ENCODE measurements around the gene C2CD5.
"Not testable (repeated sequence)": the region's sequence is repeated elsewhere in the genome, so short reads cannot be mapped to it uniquely, and the experiment has no call there.

C2CD5 gene

GRCh38 chr12:22461786-22462185 is 82.6 kb downstream of the C2CD5 start:
- no peaks in the 10 kb centered on the region for H3K27me3 ChIP-seq (ENCODE audit: control insufficient read depth in 2 of 2, insufficient read depth in 2 of 2, low read length in 2 of 2)
- H3K9me3 ChIP-seq (ENCODE audit: control insufficient read depth in 2 of 2, low read length in 2 of 2), result no peaks in the 10 kb centered on the region
- H3K4me3 ChIP-seq (ENCODE audit: low read length in 2 of 2), result no peak overlapping the region
- no peaks in the 10 kb centered on the region for H3K4me1 ChIP-seq (ENCODE audit: control insufficient read depth in 2 of 2, insufficient read depth in 2 of 2, low read length in 2 of 2)
- peaks cover 0 to 6% of the 10 kb centered on the region in 2 donors for H3K36me3 ChIP-seq (ENCODE audit: control insufficient read depth in 2 of 2, insufficient read depth in 2 of 2, low read length in 2 of 2)
- H3K9ac ChIP-seq (ENCODE audit: low read depth in 1 of 2, low read length in 2 of 2), result no peak overlapping the region
- no peak overlapping the region for H3K27ac ChIP-seq (ENCODE audit: low read depth in 2 of 2, low read length in 2 of 2)

- H3K36me3 ChIP-seq (ENCODE audit: control insufficient read depth in 2 of 2, insufficient read depth in 2 of 2, low read length in 2 of 2), result no peaks in the 10 kb centered on the region
- H3K9me3 ChIP-seq (ENCODE audit: control insufficient read depth in 2 of 2, low read length in 2 of 2), result no peaks in the 10 kb centered on the region
- no peak overlapping the region for H3K27ac ChIP-seq (ENCODE audit: low read depth in 2 of 2, low read length in 2 of 2)
- H3K9ac ChIP-seq (ENCODE audit: low read depth in 1 of 2, low read length in 2 of 2), result no peak overlapping the region
- no peak overlapping the region for H3K4me3 ChIP-seq (ENCODE audit: low read length in 2 of 2)
- H3K27me3 ChIP-seq (ENCODE audit: control insufficient read depth in 2 of 2, insufficient read depth in 2 of 2, low read length in 2 of 2), result no peaks in the 10 kb centered on the region
- no peaks in the 10 kb centered on the region for H3K4me1 ChIP-seq (ENCODE audit: control insufficient read depth in 2 of 2, insufficient read depth in 2 of 2, low read length in 2 of 2)
Observed at GRCh38 chr12:22459838-22460490, 84.4 kb downstream of the C2CD5 start.

- no peaks in the 10 kb centered on the region for H3K4me1 ChIP-seq (ENCODE audit: control insufficient read depth in 2 of 2, insufficient read depth in 2 of 2, low read length in 2 of 2)
- no peak overlapping the region for H3K4me3 ChIP-seq (ENCODE audit: low read length in 2 of 2)
- H3K36me3 ChIP-seq (ENCODE audit: control insufficient read depth in 2 of 2, insufficient read depth in 2 of 2, low read length in 2 of 2), result peaks cover 5 to 8% of the 10 kb centered on the region in 2 donors
- no peak overlapping the region for H3K27ac ChIP-seq (ENCODE audit: low read depth in 2 of 2, low read length in 2 of 2)
- H3K9ac ChIP-seq (ENCODE audit: low read depth in 1 of 2, low read length in 2 of 2), result no peak overlapping the region
- no peaks in the 10 kb centered on the region for H3K9me3 ChIP-seq (ENCODE audit: control insufficient read depth in 2 of 2, low read length in 2 of 2)
- no peaks in the 10 kb centered on the region for H3K27me3 ChIP-seq (ENCODE audit: control insufficient read depth in 2 of 2, insufficient read depth in 2 of 2, low read length in 2 of 2)
Observed at GRCh38 chr12:22458298-22458937, 85.9 kb downstream of the C2CD5 start.

GRCh38 chr12:22457085-22457484 is 87.3 kb downstream of the C2CD5 start:
- no peak overlapping the region for H3K4me3 ChIP-seq (ENCODE audit: low read length in 2 of 2)
- no peaks in the 10 kb centered on the region for H3K9me3 ChIP-seq (ENCODE audit: control insufficient read depth in 2 of 2, low read length in 2 of 2)
- no peaks in the 10 kb centered on the region for H3K4me1 ChIP-seq (ENCODE audit: control insufficient read depth in 2 of 2, insufficient read depth in 2 of 2, low read length in 2 of 2)
- no peak overlapping the region for H3K9ac ChIP-seq (ENCODE audit: low read depth in 1 of 2, low read length in 2 of 2)
- H3K36me3 ChIP-seq (ENCODE audit: control insufficient read depth in 2 of 2, insufficient read depth in 2 of 2, low read length in 2 of 2), result peaks cover 6 to 8% of the 10 kb centered on the region in 2 donors
- H3K27me3 ChIP-seq (ENCODE audit: control insufficient read depth in 2 of 2, insufficient read depth in 2 of 2, low read length in 2 of 2), result no peaks in the 10 kb centered on the region
- no peak overlapping the region for H3K27ac ChIP-seq (ENCODE audit: low read depth in 2 of 2, low read length in 2 of 2)

GRCh38 chr12:22453511-22453910 is 90.8 kb downstream of the C2CD5 start:
- no peak overlapping the region for H3K9ac ChIP-seq (ENCODE audit: low read depth in 1 of 2, low read length in 2 of 2)
- H3K27me3 ChIP-seq (ENCODE audit: control insufficient read depth in 2 of 2, insufficient read depth in 2 of 2, low read length in 2 of 2), result no peaks in the 10 kb centered on the region
- H3K4me3 ChIP-seq (ENCODE audit: low read length in 2 of 2), result no peak overlapping the region
- no peaks in the 10 kb centered on the region for H3K9me3 ChIP-seq (ENCODE audit: control insufficient read depth in 2 of 2, low read length in 2 of 2)
- H3K36me3 ChIP-seq (ENCODE audit: control insufficient read depth in 2 of 2, insufficient read depth in 2 of 2, low read length in 2 of 2), result peaks cover 8 to 12% of the 10 kb centered on the region in 2 donors
- H3K4me1 ChIP-seq (ENCODE audit: control insufficient read depth in 2 of 2, insufficient read depth in 2 of 2, low read length in 2 of 2), result no peaks in the 10 kb centered on the region
- no peak overlapping the region for H3K27ac ChIP-seq (ENCODE audit: low read depth in 2 of 2, low read length in 2 of 2)

GRCh38 chr12:22447223-22447622 is 97.1 kb downstream of the C2CD5 start:
- H3K4me3 ChIP-seq (ENCODE audit: low read length in 2 of 2), result no peak overlapping the region
- no peaks in the 10 kb centered on the region for H3K27me3 ChIP-seq (ENCODE audit: control insufficient read depth in 2 of 2, insufficient read depth in 2 of 2, low read length in 2 of 2)
- H3K9me3 ChIP-seq (ENCODE audit: control insufficient read depth in 2 of 2, low read length in 2 of 2), result no peaks in the 10 kb centered on the region
- no peak overlapping the region for H3K9ac ChIP-seq (ENCODE audit: low read depth in 1 of 2, low read length in 2 of 2)
- no peaks in the 10 kb centered on the region for H3K4me1 ChIP-seq (ENCODE audit: control insufficient read depth in 2 of 2, insufficient read depth in 2 of 2, low read length in 2 of 2)
- H3K27ac ChIP-seq (ENCODE audit: low read depth in 2 of 2, low read length in 2 of 2), result no peak overlapping the region
- H3K36me3 ChIP-seq (ENCODE audit: control insufficient read depth in 2 of 2, insufficient read depth in 2 of 2, low read length in 2 of 2), result peaks cover 0 to 6% of the 10 kb centered on the region in 2 donors

GRCh38 chr12:22444317-22444665 is 100.1 kb downstream of the C2CD5 start:
- H3K9ac ChIP-seq (ENCODE audit: low read depth in 1 of 2, low read length in 2 of 2), result not testable (repeated sequence)

GRCh38 chr12:22443379-22444316 is 100.7 kb downstream of the C2CD5 start:
- no peak overlapping the region for H3K4me3 ChIP-seq (ENCODE audit: low read length in 2 of 2)
- H3K36me3 ChIP-seq (ENCODE audit: control insufficient read depth in 2 of 2, insufficient read depth in 2 of 2, low read length in 2 of 2), result no peaks in the 10 kb centered on the region
- no peak overlapping the region for H3K27ac ChIP-seq (ENCODE audit: low read depth in 2 of 2, low read length in 2 of 2)
- H3K9me3 ChIP-seq (ENCODE audit: control insufficient read depth in 2 of 2, low read length in 2 of 2), result no peaks in the 10 kb centered on the region
- no peaks in the 10 kb centered on the region for H3K27me3 ChIP-seq (ENCODE audit: control insufficient read depth in 2 of 2, insufficient read depth in 2 of 2, low read length in 2 of 2)
- no peak overlapping the region for H3K9ac ChIP-seq (ENCODE audit: low read depth in 1 of 2, low read length in 2 of 2)
- no peaks in the 10 kb centered on the region for H3K4me1 ChIP-seq (ENCODE audit: control insufficient read depth in 2 of 2, insufficient read depth in 2 of 2, low read length in 2 of 2)

More at GRCh38 chr12:22444317-22444665, 100.1 kb downstream of the C2CD5 start:
- not testable (repeated sequence) for H3K4me1 ChIP-seq (ENCODE audit: control insufficient read depth in 2 of 2, insufficient read depth in 2 of 2, low read length in 2 of 2); H3K36me3 ChIP-seq (ENCODE audit: control insufficient read depth in 2 of 2, insufficient read depth in 2 of 2, low read length in 2 of 2); H3K27ac ChIP-seq (ENCODE audit: low read depth in 2 of 2, low read length in 2 of 2); H3K27me3 ChIP-seq (ENCODE audit: control insufficient read depth in 2 of 2, insufficient read depth in 2 of 2, low read length in 2 of 2); H3K9me3 ChIP-seq (ENCODE audit: control insufficient read depth in 2 of 2, low read length in 2 of 2); H3K4me3 ChIP-seq (ENCODE audit: low read length in 2 of 2)

- H3K27me3 ChIP-seq (ENCODE audit: control insufficient read depth in 2 of 2, insufficient read depth in 2 of 2, low read length in 2 of 2), result no peaks in the 10 kb centered on the region
- H3K9ac ChIP-seq (ENCODE audit: low read depth in 1 of 2, low read length in 2 of 2), result no peak overlapping the region
- no peaks in the 10 kb centered on the region for H3K9me3 ChIP-seq (ENCODE audit: control insufficient read depth in 2 of 2, low read length in 2 of 2)
- no peak overlapping the region for H3K27ac ChIP-seq (ENCODE audit: low read depth in 2 of 2, low read length in 2 of 2)
- no peaks in the 10 kb centered on the region for H3K36me3 ChIP-seq (ENCODE audit: control insufficient read depth in 2 of 2, insufficient read depth in 2 of 2, low read length in 2 of 2)
- no peak overlapping the region for H3K4me3 ChIP-seq (ENCODE audit: low read length in 2 of 2)
- no peaks in the 10 kb centered on the region for H3K4me1 ChIP-seq (ENCODE audit: control insufficient read depth in 2 of 2, insufficient read depth in 2 of 2, low read length in 2 of 2)
Observed at GRCh38 chr12:22437031-22437806, 107.1 kb downstream of the C2CD5 start.
